GM10266 (cell line): ENCODE data around the gene ATP8B4.

Source experiments
- DNase-seq: peaks from one replicate; pipeline ENCODE4 v3.0.0; 2012; ENCODE audit errors: extremely low spot score
- CTCF ChIP-seq: IDR thresholded peaks from 2 replicates; pipeline ENCODE4 v1.5.1; 2012; ENCODE audit warnings: mild to moderate bottlenecking, low read depth; ENCODE audit not compliant: control insufficient read depth, insufficient read depth; ENCODE audit errors: missing control alignments

Gene ATP8B4

GRCh38 chr15:50084932-50085331, 34.1 kb downstream of the ATP8B4 start:
- no peak for DNase-seq
- TF ChIP-seq CTCF = no peak

GRCh38 chr15:50083424-50084025, 35.5 kb downstream of the ATP8B4 start:
- DNase-seq = no peak
- TF ChIP-seq CTCF = no peak

DNA sequence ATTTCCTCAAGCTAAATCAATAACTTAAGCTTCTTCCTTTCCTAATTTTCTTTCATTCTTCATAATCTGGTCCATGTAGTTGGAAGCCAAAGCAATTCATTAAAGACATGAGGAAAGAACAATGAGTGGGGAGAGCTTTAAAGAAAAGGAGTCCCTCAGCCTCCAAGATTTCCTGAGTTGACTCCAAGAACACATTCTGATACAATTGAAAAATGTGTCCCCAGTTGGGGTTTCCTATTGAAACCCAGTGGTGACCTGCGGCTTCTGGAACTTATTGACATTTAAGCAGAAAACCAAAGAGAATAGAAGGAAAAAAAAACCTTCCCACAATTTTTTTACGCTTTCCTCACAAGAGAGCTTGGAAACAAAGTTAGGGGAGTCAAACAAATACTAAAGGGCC, 37.0 kb downstream of the ATP8B4 start:
- DNase-seq = no peak
- TF ChIP-seq CTCF = no peak

GRCh38 chr15:50077651-50078050, 41.4 kb downstream of the ATP8B4 start:
- DNase-seq = no peak
- no peak for TF ChIP-seq CTCF

DNA sequence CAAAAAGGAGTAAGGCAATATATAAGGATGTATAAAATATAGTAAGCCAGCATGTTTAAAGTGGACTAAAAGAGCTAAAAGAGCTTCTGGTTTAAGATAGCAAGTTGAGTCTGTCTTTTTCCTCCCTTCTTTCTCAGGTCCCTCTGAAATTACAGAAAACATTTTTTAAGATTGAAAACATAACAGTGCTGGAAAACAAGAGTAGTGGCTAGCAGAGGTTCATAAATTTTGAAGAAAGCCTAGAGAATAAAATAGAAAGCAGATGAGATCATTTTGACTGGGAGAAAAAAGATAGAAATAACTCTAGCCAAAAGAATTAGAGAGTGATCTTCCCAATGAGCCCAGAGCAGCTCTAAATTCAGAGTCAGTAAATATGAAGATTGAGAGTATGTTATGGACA, 41.9 kb downstream of the ATP8B4 start:
- no peak for DNase-seq
- TF ChIP-seq CTCF = no peak

- no peak for TF ChIP-seq CTCF
- DNase-seq = no peak
Observed at GRCh38 chr15:50075319-50075718, 43.7 kb downstream of the ATP8B4 start.

- DNase-seq = no peak
- TF ChIP-seq CTCF = no peak
Observed at GRCh38 chr15:50071551-50072258, 47.3 kb downstream of the ATP8B4 start.
